ENCODE measurements around the gene FLT1. TPM values are rescaled to one million over a fixed set of nuclear protein-coding genes. Genes with fewer than 3 reads are reported as not detected.

The FLT1 gene
- total and polyA plus RNA-seq, 11 donors = 13.1 to 73.2 (median 41.1) TPM

GRCh38 chr13:28333204-28333881, 161.6 kb downstream of the FLT1 start:
- intact Hi-C loops (cut with DNase I) = loop anchor here in 2 of 10 donors (10.0 kb wide), 2 partner anchors 61 to 161 kb away; partner anchors contain the start of gene FLT1 (in 1 of the 2)
- TF ChIP-seq POLR2A (IDR thresholded peaks at IDR 0.05) (no peak), CTCF (IDR thresholded peaks at IDR 0.05) (no peak)
- Histone ChIP-seq H3K4me3 (no peak overlapping the region), H3K36me3 (peaks cover 0 to 24% (median 6%) of the 10 kb centered on the region in 9 donors), H3K4me1 (peaks cover 8 to 67% (median 37%) of the 10 kb centered on the region in 12 donors), H3K9me3 (no peaks in the 10 kb centered on the region), H3K27ac (peak overlapping the region in 4 of 12 donors; percentile 13 to 59 (median 46)), H3K27me3 (peaks cover 0 to 4% (median 0%) of the 10 kb centered on the region in 9 donors)
- ATAC-seq = peak in 1 of 4 donors; percentile 3
- 49 to 72% (median 65%) methylated on average over 2 of the region's 2 CpGs for WGBS, 4 donors
- DNase-seq = no peak

- Histone ChIP-seq H3K4me1 (peaks cover 2 to 41% (median 20%) of the 10 kb centered on the region in 12 donors), H3K4me3 (no peak overlapping the region), H3K27me3 (no peaks in the 10 kb centered on the region), H3K36me3 (peaks cover 0 to 39% (median 6%) of the 10 kb centered on the region in 9 donors), H3K27ac (peak overlapping the region in 7 of 12 donors; percentile 16 to 53 (median 41)), H3K9me3 (no peaks in the 10 kb centered on the region)
- peak in 2 of 5 donors; percentile 27 to 45 for DNase-seq
- peak in 3 of 4 donors; percentile 83 to 86 (median 86) for ATAC-seq
- intact Hi-C loops (cut with DNase I) = loop anchor here in 7 of 10 donors (5.0 to 10.0 kb wide), 7 partner anchors 65 to 468 kb away; partner anchors contain the start of gene FLT1 (in 2 of the 7)
- TF ChIP-seq POLR2A (IDR thresholded peaks at IDR 0.05) (no peak), CTCF (IDR thresholded peaks at IDR 0.05) (no peak)
- WGBS, 4 donors = 56 to 63% (median 57%) methylated on average over 16 to 17 of the region's 17 CpGs
Measured at GRCh38 chr13:28329395-28330158, 165.4 kb downstream of the FLT1 start.

GRCh38 chr13:28328271-28328607, 166.7 kb downstream of the FLT1 start:
- TF ChIP-seq POLR2A (IDR thresholded peaks at IDR 0.05) (no peak), CTCF (IDR thresholded peaks at IDR 0.05) (no peak)
- Histone ChIP-seq H3K4me3 (no peak overlapping the region), H3K4me1 (peaks cover 4 to 41% (median 25%) of the 10 kb centered on the region in 12 donors), H3K27me3 (no peaks in the 10 kb centered on the region), H3K36me3 (peaks cover 0 to 38% (median 6%) of the 10 kb centered on the region in 9 donors), H3K9me3 (no peaks in the 10 kb centered on the region), H3K27ac (no peak overlapping the region)
- WGBS, 4 donors = 83 to 89% (median 86%) methylated on average over 8 of the region's 8 CpGs
- ATAC-seq = no peak
- no peak for DNase-seq
- intact Hi-C loops (cut with DNase I) = loop anchor here in 6 of 10 donors (5.0 to 10.0 kb wide), 6 partner anchors 97 to 469 kb away; partner anchors contain the start of gene FLT1 (in 1 of the 6)

All from heart left ventricle (tissue), 16 donors.